Mucosa of gallbladder (tissue), 1 donor: ENCODE data around the gene TAS2R39. TPM values are rescaled to one million over a fixed set of nuclear protein-coding genes. Genes with fewer than 3 reads are reported as not detected.

Experiments
- DNase-seq: peaks from one replicate; pipeline ENCODE4 v3.0.0-alpha.2; 2020; ENCODE audit warnings: low spot score
- total RNA-seq: library from RNA; stranded (reverse); gene quantifications from one replicate; pipeline ENCODE4 v1.2.1, GENCODE V29; 2021
- donor health status: DM: no; HTN: no; CAD: no.

Gene TAS2R39
- total RNA-seq, 1 donor from 2014 or later = not detected

GRCh38 chr7:143216151-143216550, 32.9 kb downstream of the TAS2R39 start:
- DNase-seq = no peak

- DNase-seq = no peak
Measured at GRCh38 chr7:143216686-143217085, 33.5 kb downstream of the TAS2R39 start.

GRCh38 chr7:143217806-143218205, 34.6 kb downstream of the TAS2R39 start:
- no peak for DNase-seq

- no peak for DNase-seq
Measured at GRCh38 chr7:143221286-143221685, 38.1 kb downstream of the TAS2R39 start.

- no peak for DNase-seq
Measured at GRCh38 chr7:143221737-143222136, 38.5 kb downstream of the TAS2R39 start, which contains the start of gene TAS2R40. Gene TAS2R40 (plus strand): TSS chr7:143222037. CDS start chr7:143222079, 42 bp downstream.

- peak; percentile 14 for DNase-seq
Measured at GRCh38 chr7:143222782-143223181, 39.6 kb downstream of the TAS2R39 start.

- no peak for DNase-seq
Measured at GRCh38 chr7:143223784-143224183, 40.6 kb downstream of the TAS2R39 start.

- DNase-seq = no peak
Measured at GRCh38 chr7:143225047-143225446, 41.8 kb downstream of the TAS2R39 start.

- no peak for DNase-seq
Measured at GRCh38 chr7:143227806-143228205, 44.6 kb downstream of the TAS2R39 start.

- no peak for DNase-seq
Measured at GRCh38 chr7:143229054-143229790, 46.0 kb downstream of the TAS2R39 start.

GRCh38 chr7:143230602-143231457, 47.6 kb downstream of the TAS2R39 start:
- DNase-seq = no peak

Other genes starting within 250 kb of the TAS2R39 start
- gene TRPV5, start 249.7 kb upstream of the TAS2R39 start, total RNA-seq = not detected
- gene LLCFC1, start 243.9 kb upstream of the TAS2R39 start, total RNA-seq = not detected
- 0.17 TPM for gene KEL, start 221.1 kb upstream of the TAS2R39 start, total RNA-seq
- not detected for gene OR9A2, start 156.3 kb upstream of the TAS2R39 start, total RNA-seq
- gene OR6V1, start 131.1 kb upstream of the TAS2R39 start, total RNA-seq = not detected
- not detected for gene PIP, start 51.3 kb upstream of the TAS2R39 start, total RNA-seq
- gene TAS2R40, start 38.6 kb downstream of the TAS2R39 start, total RNA-seq = not detected
- 252 TPM for gene GSTK1, start 80.0 kb downstream of the TAS2R39 start, total RNA-seq
- gene TMEM139, start 101.5 kb downstream of the TAS2R39 start, total RNA-seq = 47.8 TPM
- 38.7 TPM for gene CASP2, start 104.9 kb downstream of the TAS2R39 start, total RNA-seq
- 1.2 TPM for gene CLCN1, start 132.7 kb downstream of the TAS2R39 start, total RNA-seq
- 6.6 TPM for gene FAM131B, start 179.3 kb downstream of the TAS2R39 start, total RNA-seq
- 276 TPM for gene ZYX, start 197.9 kb downstream of the TAS2R39 start, total RNA-seq
- 38.0 TPM for gene EPHA1, start 225.4 kb downstream of the TAS2R39 start, total RNA-seq